GM12891 (cell line): Measurements from ENCODE around the gene OXER1.

Experiments
- PAX5 ChIP-seq: IDR thresholded peaks from 2 replicates; pipeline ENCODE4 v1.6.1; 2011; ENCODE audit warnings: low read length, moderate library complexity, mild to moderate bottlenecking; ENCODE audit not compliant: insufficient read depth, severe bottlenecking
- POLR2A ChIP-seq: IDR thresholded peaks from 2 replicates; pipeline ENCODE4 v1.6.1; 2011; ENCODE audit warnings: low read depth, low read length, control low read depth
- POLR2AphosphoS5 ChIP-seq: IDR thresholded peaks from 2 replicates; pipeline ENCODE4 v1.6.1; 2011; ENCODE audit warnings: low read depth, low read length, control low read depth
- POU2F2 ChIP-seq: IDR thresholded peaks from 2 replicates; pipeline ENCODE4 v1.6.1; 2011; ENCODE audit warnings: low read depth, mild to moderate bottlenecking, control low read depth, low read length, moderate library complexity
- TAF1 ChIP-seq: IDR thresholded peaks from 2 replicates; pipeline ENCODE4 v1.6.1; 2011; ENCODE audit warnings: low read depth, low read length, control low read depth

DNA sequence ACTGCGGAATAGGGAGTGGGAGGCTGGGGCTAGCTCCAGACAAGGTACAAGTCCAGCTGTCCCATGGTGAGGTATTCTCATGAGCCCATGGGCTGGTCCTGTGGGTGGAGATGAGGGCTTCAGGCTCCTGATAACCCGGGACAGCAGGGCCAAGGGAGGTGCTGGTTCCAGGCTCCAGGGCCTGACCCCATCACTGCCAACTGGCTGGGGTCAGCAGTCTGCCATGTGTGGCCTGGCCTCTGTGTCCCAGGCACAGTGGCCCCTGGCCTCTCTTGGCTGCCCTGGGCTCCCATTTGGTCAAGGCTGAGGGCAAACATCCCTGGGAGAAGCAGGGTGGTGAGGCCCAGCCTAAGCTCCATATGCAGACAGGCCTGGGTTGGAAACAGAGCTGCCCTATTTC is 966 bp upstream of the OXER1 start:
- TF ChIP-seq POLR2AphosphoS5 (no peak), TAF1 (no peak), POLR2A (no peak), PAX5 (no peak), POU2F2 (no peak)
